Measurements from ENCODE around the gene CASP10. TPM values are rescaled to one million over a fixed set of nuclear protein-coding genes. Genes with fewer than 3 reads are reported as not detected.

The CASP10 gene
- total and polyA plus RNA-seq, 9 of the 15 experiments (the other 6 are each of a cell fraction or from before 2014, with no cell fraction given) = 7.1 to 20.4 (median 10.8) TPM

GRCh38 chr2:201158111-201158929 is 24.6 kb upstream of the CASP10 start (continued):
- TF ChIP-seq ZNF3 (CRISPR knock-in tag; IDR thresholded peaks at IDR 0.05) = no peak
- no peak for TF ChIP-seq IFI16 (CRISPR knock-in tag; IDR thresholded peaks at IDR 0.05)
- no peak for TF ChIP-seq NFE2L1 (tag; IDR thresholded peaks at IDR 0.05; ENCODE audit: borderline replicate concordance, low read depth)
- TF ChIP-seq HES1 (IDR thresholded peaks at IDR 0.05; ENCODE audit: low read depth) = no peak
- TF ChIP-seq HOXB6 (CRISPR knock-in tag; IDR thresholded peaks at IDR 0.05; ENCODE audit: borderline replicate concordance) = no peak
- no peak for TF ChIP-seq IRF2 (CRISPR knock-in tag; IDR thresholded peaks at IDR 0.05)
- no peak for TF ChIP-seq E2F1 (CRISPR knock-in tag; IDR thresholded peaks at IDR 0.05)
- no peak for TF ChIP-seq ZNF57 (CRISPR knock-in tag; IDR thresholded peaks at IDR 0.05)
- TF ChIP-seq CBFB (CRISPR knock-in tag; IDR thresholded peaks at IDR 0.05) = no peak
- no peak for TF ChIP-seq NEUROD1 (IDR thresholded peaks at IDR 0.05; ENCODE audit: borderline replicate concordance, low read depth, low read length, partially characterized antibody)
- TF ChIP-seq ATF4 (CRISPR knock-in tag; IDR thresholded peaks at IDR 0.05) = no peak
- TF ChIP-seq HDAC3 (IDR thresholded peaks at IDR 0.05; ENCODE audit: borderline replicate concordance, partially characterized antibody) = no peak
- TF ChIP-seq FOXK2 (conservative IDR thresholded peaks at IDR 0.05 in 1 of 2, IDR thresholded peaks at IDR 0.05 in 1 of 2; ENCODE audit: low read depth in 2 of 2) = peak; percentile 51 to 55; a peak in 1 of 4 replicates
- no peak for TF ChIP-seq HDAC6 (IDR thresholded peaks at IDR 0.05; ENCODE audit: low read depth, low read length)
- no peak for TF ChIP-seq MBD1 (CRISPR knock-in tag; IDR thresholded peaks at IDR 0.05)
- TF ChIP-seq FOXK1 (CRISPR knock-in tag; IDR thresholded peaks at IDR 0.05; ENCODE audit: borderline replicate concordance) = no peak
- no peak for TF ChIP-seq BRCA1 (IDR thresholded peaks at IDR 0.05)
- no peak for TF ChIP-seq BRCA1 (CRISPR knock-in tag; IDR thresholded peaks at IDR 0.05)
- no peak for TF ChIP-seq MCM7 (IDR thresholded peaks at IDR 0.05)
- no peak for TF ChIP-seq PHB2 (IDR thresholded peaks at IDR 0.05; ENCODE audit: low read depth)
- no peak for TF ChIP-seq MLLT1 (IDR thresholded peaks at IDR 0.05)
- no peak for TF ChIP-seq BCOR (IDR thresholded peaks at IDR 0.05)
- TF ChIP-seq ETS2 (tag; IDR thresholded peaks at IDR 0.05; ENCODE audit: borderline replicate concordance, poor library complexity, severe bottlenecking) = no peak
- no peak for TF ChIP-seq MXI1 (IDR thresholded peaks at IDR 0.05; ENCODE audit: low read depth, low read length)

All from K562 (cell line).